HG03439 (cell line): Measurements from ENCODE around the gene GPER1.
"Not testable (repeated sequence)": the region's sequence is repeated elsewhere in the genome, so short reads cannot be mapped to it uniquely, and the experiment has no call there.

ENCODE experiments used
- ATAC-seq: cut with Tn5 transposase; IDR thresholded peaks from one replicate; pipeline ENCODE4 v1.9.1; 2021; ENCODE audit warnings: mild to moderate bottlenecking, moderate library complexity; ENCODE audit not compliant: unreplicated experiment

The GPER1 gene

DNA sequence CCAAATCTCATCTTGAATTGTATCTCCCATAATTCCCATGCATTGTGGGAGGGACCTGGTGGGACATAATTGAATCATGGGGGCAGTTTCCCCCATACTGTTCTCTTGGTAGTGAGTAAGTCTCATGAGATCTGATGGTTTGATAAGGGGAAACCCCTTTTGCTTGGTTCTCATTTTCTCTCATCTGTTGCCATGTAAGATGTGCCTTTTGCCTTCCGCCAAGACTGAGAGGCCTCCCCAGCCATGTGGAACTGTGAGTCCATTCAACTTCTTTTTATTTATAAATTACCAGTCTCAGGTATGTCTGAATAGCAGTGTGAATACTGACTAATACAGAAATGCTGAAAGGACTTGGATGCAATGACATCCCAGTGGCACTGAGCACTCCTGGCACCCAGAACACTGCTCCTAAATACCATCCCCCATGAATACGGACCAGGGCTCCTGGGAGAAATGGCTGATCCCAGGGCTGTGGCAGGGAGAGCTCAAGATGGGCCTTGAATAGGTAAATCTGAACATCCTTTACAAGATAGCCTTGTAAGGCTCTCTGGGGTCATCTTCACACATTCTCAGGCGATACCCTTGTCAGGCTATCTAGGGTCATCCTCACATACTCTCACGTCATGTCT lies 52.7 kb downstream of the GPER1 start:
- no peak for ATAC-seq

DNA sequence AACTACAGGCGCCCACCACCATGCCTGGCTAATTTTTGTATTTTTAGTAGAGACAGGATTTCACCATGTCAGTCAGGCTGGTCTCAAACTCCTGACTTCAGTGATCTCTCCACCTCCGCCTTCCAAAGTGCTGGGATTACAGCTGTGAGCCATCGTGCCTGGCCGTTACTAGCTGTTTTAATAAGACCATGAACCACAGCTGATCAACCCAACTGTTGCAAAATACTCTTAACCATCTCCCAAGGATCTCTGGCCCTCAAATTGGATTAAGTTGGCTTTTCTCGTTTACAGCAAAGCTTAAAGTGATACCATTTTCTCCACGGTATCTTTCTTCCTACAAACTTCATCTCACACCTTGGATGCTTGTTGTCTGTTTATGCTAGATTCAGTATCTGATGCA lies 53.7 kb downstream of the GPER1 start:
- no peak for ATAC-seq

DNA sequence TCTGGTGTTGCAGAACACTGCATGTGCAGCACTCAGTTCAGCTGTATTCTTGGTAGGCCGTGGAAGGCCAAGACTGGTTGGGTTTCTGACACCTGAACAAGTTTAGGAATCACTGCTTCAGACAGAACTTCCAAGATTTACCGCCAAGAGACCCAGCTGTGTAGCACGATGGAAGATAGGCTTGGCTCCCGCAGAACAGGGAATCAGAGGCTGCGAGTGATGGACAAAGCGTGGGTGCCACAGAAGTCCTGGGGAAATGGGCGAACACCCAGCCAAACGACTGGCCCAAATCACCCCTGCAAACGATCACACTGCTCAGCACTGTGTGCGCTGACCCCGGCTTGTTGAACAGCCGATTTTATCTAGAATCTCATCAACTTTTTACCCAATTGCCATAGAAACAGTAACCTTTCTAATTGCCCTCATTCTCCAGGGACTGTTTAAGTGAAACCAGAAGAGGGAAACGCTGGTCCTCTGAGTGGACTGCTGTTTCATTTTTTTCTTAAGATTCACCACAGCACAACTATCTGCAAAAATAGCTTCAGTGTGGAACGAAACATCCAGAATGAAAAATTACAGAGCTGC lies 54.2 kb downstream of the GPER1 start:
- ATAC-seq: no peak

DNA sequence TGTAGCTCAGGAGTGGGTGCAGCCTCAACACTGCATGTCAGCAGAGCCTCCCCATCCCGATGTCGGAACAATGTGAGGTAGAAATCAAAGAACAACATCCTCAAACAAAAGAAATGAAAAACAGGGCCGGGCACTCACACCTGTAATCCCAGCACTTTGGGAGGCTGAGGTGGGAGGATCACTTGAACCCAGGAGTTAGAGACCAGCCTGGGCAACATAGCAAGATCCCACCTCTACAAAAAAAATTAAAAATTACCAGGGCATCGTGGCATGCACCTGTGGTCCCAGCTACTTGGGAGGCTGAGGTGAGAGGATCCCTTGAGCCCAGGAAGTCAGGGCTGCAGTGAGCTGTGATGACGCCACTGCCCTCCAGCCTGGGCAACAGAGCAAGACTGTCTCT lies 55.1 kb downstream of the GPER1 start:
- ATAC-seq: not testable (repeated sequence)
